ENCODE data around the gene NFATC2. TPM values are rescaled to one million over a fixed set of nuclear protein-coding genes. Genes with fewer than 3 reads are reported as not detected.

The NFATC2 gene
- total and polyA plus RNA-seq, 2 of the 4 experiments (the other 2 are of a cell fraction): 0.18 to 0.38 TPM

DNA sequence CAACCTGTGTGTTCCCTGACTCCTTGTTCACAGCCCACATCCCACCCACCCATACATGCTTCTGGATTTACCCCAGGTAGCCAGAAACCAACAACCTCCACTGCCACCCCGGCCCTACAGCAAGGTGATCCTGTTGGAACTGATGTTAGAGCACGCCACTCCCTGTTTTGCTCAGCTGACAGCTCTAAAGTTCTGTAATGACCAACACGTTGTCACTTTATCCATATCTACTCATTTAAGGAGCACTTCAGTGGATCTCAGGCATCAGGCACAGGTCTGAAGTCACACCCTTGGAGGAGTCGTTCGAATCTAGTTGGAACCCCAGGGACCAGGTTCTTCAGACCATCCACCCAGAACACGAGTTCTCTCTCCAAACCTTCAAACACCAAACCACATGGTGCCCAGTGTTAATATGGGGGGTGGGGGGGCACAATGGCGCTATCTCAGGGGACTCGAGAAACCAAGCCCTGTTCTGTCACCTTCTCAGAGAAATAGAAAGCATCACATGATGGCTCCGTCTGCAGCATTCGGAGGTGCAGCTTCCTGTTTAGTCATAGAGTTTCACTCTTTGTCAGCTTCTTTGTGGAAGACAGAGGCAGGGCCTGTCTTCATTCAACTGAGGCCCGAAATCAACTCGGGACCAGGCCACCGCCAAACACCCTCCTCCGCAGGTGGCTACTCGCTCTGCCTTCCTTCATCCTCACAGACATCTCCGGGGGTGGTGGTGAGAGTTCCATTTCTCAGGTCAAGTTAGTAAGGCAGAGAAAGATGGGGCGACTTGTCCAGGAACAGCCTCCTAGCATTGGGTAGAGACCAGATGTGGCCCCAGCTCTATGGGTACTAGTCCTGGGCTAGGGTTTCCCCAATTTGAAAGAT is 142.2 kb downstream of the NFATC2 start:
- Histone ChIP-seq H3K56ac (ENCODE audit: extremely low read depth, insufficient read depth, low read length) (no peak overlapping the region), H3K27ac (ENCODE audit: insufficient read depth, low read length) (no peak overlapping the region), H3K4me1 (ENCODE audit: control insufficient read depth, insufficient read depth, low read length) (peaks cover 3% of the 10 kb centered on the region), H3K9me3 (ENCODE audit: control insufficient read depth, insufficient read depth, low read length) (no peaks in the 10 kb centered on the region), H3K4me2 (ENCODE audit: low read depth, low read length) (no peak overlapping the region), H3K18ac (ENCODE audit: low read depth, low read length) (no peak overlapping the region), H3K23ac (ENCODE audit: low read depth, low read length) (no peak overlapping the region; the same call in 1 of the 2 replicates), H3K9ac (ENCODE audit: low read depth, low read length) (no peak overlapping the region), H3K9me1 (ENCODE audit: insufficient read depth, low read length) (peaks cover 14% of the 10 kb centered on the region; the same call in 1 of the 2 replicates), H2AK9ac (replicated peaks; ENCODE audit: low read depth, low read length, poor library complexity) (no peak overlapping the region), H4K5ac (ENCODE audit: low read depth, low read length) (no peak overlapping the region), H4K8ac (ENCODE audit: low read depth in 2 of 2, low read length in 2 of 2) (no peak overlapping the region), H4K91ac (ENCODE audit: insufficient read depth, low read depth, low read length) (no peak overlapping the region), H2BK15ac (ENCODE audit: low read depth, low read length) (no peak overlapping the region), H2AFZ (replicated peaks; ENCODE audit: low read length, poor library complexity) (peak overlapping the region; percentile 21), H3K27me3 (ENCODE audit: control insufficient read depth, insufficient read depth, low read length) (no peaks in the 10 kb centered on the region), H3K4me3 (ENCODE audit: insufficient read depth, low read depth, low read length) (no peak overlapping the region), H2AK5ac (ENCODE audit: low read depth, low read length) (no peak overlapping the region), H3K79me1 (ENCODE audit: low read depth in 1 of 2, low read length in 2 of 2) (no peaks in the 10 kb centered on the region), H4K20me1 (ENCODE audit: insufficient read depth, low read length) (no peaks in the 10 kb centered on the region), H2BK20ac (ENCODE audit: low read depth, low read length) (no peak overlapping the region), H2BK120ac (ENCODE audit: low read depth, low read length) (no peak overlapping the region), H3K4ac (ENCODE audit: low read depth, low read length) (no peak overlapping the region; the same call in 1 of the 2 replicates), H3K14ac (replicated peaks; ENCODE audit: low read depth, low read length) (0 out of 2 replicates have a peak overlapping the region, but pooled peaks have one; percentile 28), H3K36me3 (ENCODE audit: control insufficient read depth, insufficient read depth, low read length) (no peaks in the 10 kb centered on the region), H2BK5ac (ENCODE audit: low read depth, low read length, poor library complexity, severe bottlenecking) (no peak overlapping the region)
- TF ChIP-seq, protein P1, sequence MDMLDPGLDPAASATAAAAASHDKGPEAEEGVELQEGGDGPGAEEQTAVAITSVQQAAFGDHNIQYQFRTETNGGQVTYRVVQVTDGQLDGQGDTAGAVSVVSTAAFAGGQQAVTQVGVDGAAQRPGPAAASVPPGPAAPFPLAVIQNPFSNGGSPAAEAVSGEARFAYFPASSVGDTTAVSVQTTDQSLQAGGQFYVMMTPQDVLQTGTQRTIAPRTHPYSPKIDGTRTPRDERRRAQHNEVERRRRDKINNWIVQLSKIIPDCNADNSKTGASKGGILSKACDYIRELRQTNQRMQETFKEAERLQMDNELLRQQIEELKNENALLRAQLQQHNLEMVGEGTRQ (IDR thresholded peaks at IDR 0.05; ENCODE audit: low read depth, low read length): peak; percentile 17; the same call in 1 of the 2 replicates
- no peak for TF ChIP-seq BHLHE40 (IDR thresholded peaks at IDR 0.05; ENCODE audit: low read depth, low read length)
- in situ Hi-C loops (cut with MboI; ENCODE audit: low sequenced_read_pairs) (no loop called here), intact Hi-C loops (cut with micrococcal nuclease) (loop anchor here (5.0 kb wide), 1 partner anchor 482 kb away; no protein-coding TSS in a partner anchor), dilution Hi-C loops (cut with HindIII; ENCODE audit: low sequenced_read_pairs, unreplicated experiment) (loop anchor here (25.0 kb wide), 1 partner anchor 187 kb away; no protein-coding TSS in a partner anchor)
- no TSS peak for BruUV-seq (replicated peaks)
- DNase-seq: no peak
- ChIA-PET CTCF (no interaction called here), POLR2A (ENCODE audit: unreplicated experiment) (no interaction called here)
- 87% methylated on average over 4 of the region's 17 CpGs; no CpG with 5 or more reads in 1 of the 2 experiments for WGBS, 2 experiments (ENCODE audit: extremely low coverage in 2 of 2, insufficient read length in 1 of 2)
- no peak for ATAC-seq (ENCODE audit: low read depth)

Data from IMR-90 (cell line).